Right ventricle myocardium inferior (tissue), 1 donor: Measurements from ENCODE around the gene GPER1. TPM values are rescaled to one million over a fixed set of nuclear protein-coding genes. Genes with fewer than 3 reads are reported as not detected.

Experiments
- total RNA-seq: library from RNA; stranded (reverse); fragmentation: NEBNext Ultra II Directional; extraction: Animal tissue kit (Norgen Biotek cat#: 25700); gene quantifications from one replicate; pipeline ENCODE4 v1.2.1, GENCODE V29; 2021
- donor health status: DM: no; HTN: yes; CAD: no; lungs with severe emphysema.

The GPER1 gene
- total RNA-seq, 1 donor from 2014 or later, result 3.6 TPM

Other genes with a start within 250 kb of the GPER1 start
- gene GET4, start 211.6 kb upstream of the GPER1 start, total RNA-seq, result 19.1 TPM
- 10.0 TPM for gene ADAP1, start 133.4 kb upstream of the GPER1 start, total RNA-seq
- gene COX19, start 112.6 kb upstream of the GPER1 start, total RNA-seq, result 8.2 TPM
- gene CYP2W1, start 104.9 kb upstream of the GPER1 start, total RNA-seq, result not detected
- 30.6 TPM for gene GPR146, start 43.6 kb upstream of the GPER1 start, total RNA-seq
- gene ZFAND2A, start 72.1 kb downstream of the GPER1 start, total RNA-seq, result 5.9 TPM
- not detected for gene UNCX, start 144.8 kb downstream of the GPER1 start, total RNA-seq